GM21723 (cell line): ENCODE measurements around the gene CEP57L1.

Source experiments
- ATAC-seq: cut with Tn5 transposase; IDR thresholded peaks from one replicate; pipeline ENCODE4 v1.9.1; 2021; ENCODE audit warnings: mild to moderate bottlenecking, moderate library complexity; ENCODE audit not compliant: unreplicated experiment

Gene CEP57L1

DNA sequence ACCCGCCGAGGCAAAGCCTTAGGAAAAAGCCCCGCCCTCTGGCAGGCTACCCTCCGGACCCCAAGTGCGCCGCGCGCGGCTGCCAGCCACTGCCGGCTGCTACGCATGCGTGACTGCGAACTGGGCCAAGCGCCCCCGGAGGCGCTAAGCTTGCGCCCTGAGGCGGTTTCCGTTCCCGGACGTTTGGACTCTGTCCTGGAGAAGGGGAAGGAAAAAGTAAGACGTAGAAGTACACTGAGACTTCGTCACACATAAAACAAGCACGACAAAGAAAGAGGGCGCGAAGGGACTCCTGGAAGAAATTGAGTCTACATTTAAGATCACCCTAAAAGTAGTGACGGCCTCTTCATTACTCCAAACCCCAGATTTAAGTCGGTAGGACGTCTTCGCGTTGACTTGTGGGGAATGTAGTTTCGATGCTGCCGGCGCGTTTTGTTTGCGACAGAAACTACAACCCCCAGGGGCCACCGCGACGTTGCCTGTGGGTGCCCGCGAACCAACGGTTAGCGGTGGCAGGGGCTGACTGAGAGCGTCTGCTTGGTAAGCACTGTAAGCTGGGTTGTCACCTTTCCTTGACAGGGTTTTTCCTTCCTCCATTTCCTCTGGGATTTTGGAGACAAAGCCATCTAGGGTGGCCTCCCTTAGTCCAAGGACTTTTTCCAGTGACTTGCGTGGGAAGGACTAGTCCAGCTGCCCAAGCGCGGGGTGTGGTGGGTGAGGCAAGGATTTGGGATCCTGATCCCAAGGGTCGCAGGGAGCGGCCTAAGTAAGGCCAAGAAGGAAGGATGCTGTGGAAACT, at the start of gene CEP57L1:
Gene CEP57L1, plus strand, starts transcription at position 472 of the 799 bp plus-strand sequence. CDS start 49,715 bp downstream, outside the sequence.
- ATAC-seq = peak; percentile 79

DNA sequence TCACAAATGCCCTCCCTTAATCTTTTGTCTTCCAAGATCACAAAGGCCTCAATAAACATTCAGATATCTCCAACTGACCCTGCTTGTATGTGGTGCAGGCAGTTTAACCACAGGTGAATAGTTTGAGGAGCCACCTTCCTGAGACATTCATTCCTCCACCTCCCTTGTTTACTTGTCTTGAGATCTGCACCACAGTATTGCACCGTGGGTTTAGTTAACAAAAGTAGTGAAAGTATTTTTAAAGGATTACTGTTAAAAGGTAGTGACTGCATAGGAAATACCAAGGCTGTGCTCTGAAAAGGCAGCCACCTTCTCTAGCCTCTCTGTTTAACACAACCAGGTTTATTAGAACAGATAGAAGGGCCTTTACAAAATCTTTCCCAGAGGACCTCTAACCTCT, 47.1 kb upstream of the CEP57L1 start:
- no peak for ATAC-seq

GRCh38 chr6:109048670-109049415, 46.5 kb upstream of the CEP57L1 start:
- no peak for ATAC-seq

DNA sequence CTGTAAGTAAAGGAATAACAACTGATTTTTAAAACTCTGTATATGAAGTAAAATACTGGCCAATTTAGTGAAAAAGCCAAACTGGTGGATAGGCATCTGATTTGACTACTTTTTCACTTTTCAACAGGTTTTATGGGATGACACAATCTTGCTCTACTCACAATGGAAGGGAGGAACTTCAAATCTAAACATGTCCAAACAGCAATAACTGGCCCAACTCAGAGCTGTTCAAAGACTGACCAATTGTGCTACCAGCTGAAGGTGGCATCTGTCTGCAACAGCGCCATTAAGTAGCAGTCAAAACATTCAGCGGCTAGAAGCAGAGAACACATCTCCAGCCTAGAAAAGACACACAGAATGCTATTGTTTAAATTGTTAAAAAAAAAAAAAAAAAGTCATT, 45.3 kb upstream of the CEP57L1 start:
- ATAC-seq = no peak

- ATAC-seq = no peak
These were observed 44.7 kb upstream of the CEP57L1 start for GRCh38 chr6:109050447-109051102.

- no peak for ATAC-seq
These were observed 43.8 kb upstream of the CEP57L1 start for GRCh38 chr6:109051301-109052017.

- no peak for ATAC-seq
These were observed 43.2 kb upstream of the CEP57L1 start for GRCh38 chr6:109052018-109052651.

DNA sequence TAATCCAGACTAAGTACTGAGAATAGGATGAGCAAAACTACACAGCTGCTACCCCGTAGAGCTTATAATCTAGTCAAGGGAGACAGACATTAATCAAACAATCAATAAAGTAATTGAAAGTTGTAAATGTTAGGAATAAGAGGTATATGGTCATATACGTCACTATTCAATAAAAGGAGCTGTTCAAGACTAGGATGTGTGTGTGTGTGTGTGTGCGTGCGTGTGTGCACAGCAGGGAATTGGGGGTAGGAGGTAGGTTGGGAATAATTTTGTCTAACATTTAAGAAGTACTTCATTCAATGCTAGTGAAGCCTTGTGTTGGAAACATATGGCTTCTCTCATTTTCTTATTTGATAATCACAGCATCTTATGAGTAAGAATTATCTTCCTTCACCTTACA, 42.5 kb upstream of the CEP57L1 start:
- ATAC-seq = no peak

- ATAC-seq = no peak
These were observed 42.0 kb upstream of the CEP57L1 start for GRCh38 chr6:109053336-109053735.

DNA sequence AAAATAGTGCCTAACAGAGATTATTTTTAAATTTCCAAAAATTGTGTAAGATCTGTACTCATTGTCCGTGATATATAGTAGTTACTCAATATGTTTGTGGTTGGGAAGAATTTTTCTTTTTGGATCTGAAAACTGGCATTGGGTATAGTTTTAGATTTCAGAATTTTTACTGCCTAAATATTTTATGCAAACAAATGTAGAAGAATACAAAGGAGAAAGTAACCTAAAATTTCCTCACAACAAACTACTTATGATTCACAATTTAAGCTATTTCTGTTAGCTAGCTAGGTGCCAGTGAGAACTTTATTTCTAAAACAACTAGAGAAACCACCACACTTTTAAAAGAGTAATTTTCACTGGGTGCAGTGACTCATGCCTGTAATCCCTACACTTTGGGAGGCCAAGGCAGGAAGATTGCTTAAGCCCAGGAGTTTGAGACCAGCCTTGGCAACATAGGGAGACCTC, 39.5 kb upstream of the CEP57L1 start:
- no peak for ATAC-seq

DNA sequence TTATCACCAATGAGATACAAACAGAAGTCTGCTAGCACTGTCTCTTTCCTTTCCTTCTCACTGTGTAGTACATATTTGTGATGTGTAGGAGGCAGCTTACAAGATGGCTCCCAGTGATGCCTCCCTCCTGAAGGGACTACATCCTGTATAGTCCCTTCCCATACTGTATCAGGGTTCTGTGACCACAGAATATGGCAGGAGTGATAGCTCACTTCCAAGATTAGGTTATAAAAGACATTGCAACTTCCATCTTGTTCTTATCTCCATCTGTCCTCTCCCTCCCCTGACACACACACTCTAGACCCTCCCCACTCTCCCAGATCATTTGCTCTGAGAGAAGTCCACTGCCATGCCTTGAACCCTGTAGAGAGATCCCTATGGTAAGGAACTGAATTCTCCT, 38.6 kb upstream of the CEP57L1 start:
- ATAC-seq = no peak

DNA sequence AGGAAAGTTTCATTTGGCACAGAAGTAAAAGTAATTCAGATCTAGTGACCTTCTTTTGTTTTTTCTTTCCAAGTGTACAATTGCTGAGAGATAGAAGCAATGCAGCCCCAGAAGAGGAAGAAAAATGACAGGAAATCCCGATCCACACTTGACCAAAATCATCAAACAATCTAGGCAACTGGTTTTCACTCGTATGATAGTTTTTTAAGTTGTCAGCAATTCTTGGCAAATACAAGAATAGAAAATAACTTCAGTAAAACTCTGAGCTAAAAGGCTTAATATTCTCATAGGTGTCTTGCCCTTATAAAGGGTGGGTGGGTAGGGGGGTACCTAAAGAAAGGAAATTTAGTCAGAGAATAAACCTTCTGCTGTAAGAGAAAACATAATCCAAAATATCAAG, 36.7 kb upstream of the CEP57L1 start:
- ATAC-seq = no peak

GRCh38 chr6:109059153-109059552, 36.2 kb upstream of the CEP57L1 start:
- no peak for ATAC-seq

DNA sequence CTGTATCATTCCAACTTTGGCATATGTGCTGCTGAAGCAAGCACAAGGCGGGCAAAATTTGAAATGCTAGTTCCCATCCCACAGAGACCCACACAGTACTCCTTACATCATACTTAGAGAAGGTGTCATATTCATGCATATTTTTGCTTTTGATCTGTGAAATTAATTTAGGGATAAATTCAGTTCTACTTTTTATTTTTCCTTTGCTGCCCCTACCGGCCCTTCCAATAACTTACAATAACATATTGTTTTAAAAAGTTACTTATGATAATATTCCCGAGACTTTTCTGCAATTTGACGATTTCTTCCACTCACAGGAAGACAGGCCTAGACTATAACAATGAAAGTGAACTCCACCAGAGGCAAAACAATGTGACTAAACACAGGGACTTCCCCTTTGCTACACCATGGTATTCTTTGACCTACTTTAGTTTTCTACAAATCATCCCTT, 35.7 kb upstream of the CEP57L1 start:
- ATAC-seq = no peak

DNA sequence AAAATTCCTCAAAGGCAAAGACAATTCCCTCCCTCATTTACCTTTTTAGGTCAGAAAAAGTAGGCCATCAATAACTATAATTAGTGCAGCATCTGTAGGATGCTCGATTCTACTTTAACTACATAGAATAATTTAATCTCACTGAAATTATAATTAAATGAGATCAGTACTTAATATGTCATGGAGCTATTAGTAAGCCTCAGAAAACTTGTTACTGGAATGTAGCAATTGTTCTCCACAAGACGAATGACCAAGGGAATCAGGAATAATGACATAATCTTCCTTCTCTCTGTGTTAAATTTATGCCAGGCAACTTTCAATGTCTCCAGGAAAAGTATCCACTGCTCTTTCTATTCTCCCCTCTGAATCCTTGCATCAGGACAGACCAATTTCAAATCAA, 34.7 kb upstream of the CEP57L1 start:
- no peak for ATAC-seq

DNA sequence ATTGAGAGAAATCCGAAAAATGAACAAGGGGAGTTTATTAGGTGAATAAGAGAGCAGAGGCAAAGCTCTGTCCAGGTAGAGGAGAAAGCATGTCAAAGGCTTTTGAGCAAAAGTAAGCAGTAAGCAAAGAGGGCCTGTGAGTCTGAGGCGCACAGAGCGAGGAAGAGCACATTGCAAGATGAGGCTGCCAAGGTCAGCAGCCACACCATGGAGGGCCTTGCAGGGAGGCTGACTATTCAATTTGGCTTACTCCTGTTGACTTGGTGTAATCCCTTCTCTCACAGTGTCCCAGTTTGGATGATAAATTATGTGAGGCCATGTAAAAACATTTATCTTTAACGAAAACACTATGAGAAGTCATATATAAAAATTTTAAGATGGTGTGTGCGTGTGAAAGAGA, 33.1 kb upstream of the CEP57L1 start:
- no peak for ATAC-seq

DNA sequence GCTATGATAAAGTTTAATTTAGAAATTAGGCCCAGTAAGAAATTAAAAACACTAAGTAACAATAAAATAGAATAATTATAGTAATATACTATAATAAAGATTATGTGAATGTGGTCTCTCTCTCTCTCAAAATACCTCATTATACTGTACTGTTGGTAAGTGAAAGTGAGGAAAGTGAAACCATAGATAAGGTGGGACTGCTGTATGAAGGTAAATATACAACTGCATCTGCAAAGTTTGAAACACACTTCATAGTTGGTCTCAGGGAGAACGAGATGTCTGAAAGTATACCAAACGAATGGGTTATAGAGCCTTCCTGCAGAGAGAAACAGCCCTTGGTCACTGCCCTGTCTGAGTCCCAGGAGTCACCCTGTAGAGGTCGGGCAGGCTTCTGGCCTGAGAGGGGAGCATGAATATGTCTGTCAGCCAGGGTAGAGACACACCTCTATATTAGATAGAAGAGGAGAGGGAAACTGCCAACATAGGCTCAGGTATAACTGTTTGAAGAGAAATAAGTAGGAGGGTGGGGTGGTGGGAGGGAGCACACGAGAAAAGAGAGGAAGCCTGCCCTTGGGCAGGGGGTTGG, 32.4 kb upstream of the CEP57L1 start:
- no peak for ATAC-seq

GRCh38 chr6:109069746-109070145, 25.6 kb upstream of the CEP57L1 start:
- no peak for ATAC-seq

- no peak for ATAC-seq
These were observed 24.0 kb upstream of the CEP57L1 start for GRCh38 chr6:109071125-109071917.
